ENCODE data around the gene LZTS2. TPM values are rescaled to one million over a fixed set of nuclear protein-coding genes. Genes with fewer than 3 reads are reported as not detected.

The LZTS2 gene, protein sequence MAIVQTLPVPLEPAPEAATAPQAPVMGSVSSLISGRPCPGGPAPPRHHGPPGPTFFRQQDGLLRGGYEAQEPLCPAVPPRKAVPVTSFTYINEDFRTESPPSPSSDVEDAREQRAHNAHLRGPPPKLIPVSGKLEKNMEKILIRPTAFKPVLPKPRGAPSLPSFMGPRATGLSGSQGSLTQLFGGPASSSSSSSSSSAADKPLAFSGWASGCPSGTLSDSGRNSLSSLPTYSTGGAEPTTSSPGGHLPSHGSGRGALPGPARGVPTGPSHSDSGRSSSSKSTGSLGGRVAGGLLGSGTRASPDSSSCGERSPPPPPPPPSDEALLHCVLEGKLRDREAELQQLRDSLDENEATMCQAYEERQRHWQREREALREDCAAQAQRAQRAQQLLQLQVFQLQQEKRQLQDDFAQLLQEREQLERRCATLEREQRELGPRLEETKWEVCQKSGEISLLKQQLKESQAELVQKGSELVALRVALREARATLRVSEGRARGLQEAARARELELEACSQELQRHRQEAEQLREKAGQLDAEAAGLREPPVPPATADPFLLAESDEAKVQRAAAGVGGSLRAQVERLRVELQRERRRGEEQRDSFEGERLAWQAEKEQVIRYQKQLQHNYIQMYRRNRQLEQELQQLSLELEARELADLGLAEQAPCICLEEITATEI
- total RNA-seq: 88.2 and 90.0 TPM in 2 replicates

DNA sequence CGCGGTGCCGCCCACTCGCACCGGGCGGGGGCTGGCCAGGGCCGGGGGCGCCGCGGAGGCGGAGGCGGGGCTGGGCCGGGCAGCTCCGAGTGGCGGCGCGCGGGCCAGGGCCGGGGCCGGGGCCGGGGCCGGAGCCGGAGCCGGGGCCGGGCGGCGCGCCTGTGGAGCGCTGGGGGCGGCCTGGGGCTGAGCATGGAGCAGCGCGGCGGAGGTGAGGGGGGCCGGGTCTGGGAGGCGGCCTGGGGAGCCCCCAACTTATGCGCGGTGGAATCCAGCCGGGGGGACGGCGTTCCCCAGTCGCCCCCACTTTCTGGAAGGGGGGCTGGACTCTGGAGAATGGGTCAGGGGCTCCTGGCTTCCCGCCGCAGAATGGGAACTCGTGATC lies at the start of gene LZTS2:
Gene LZTS2, plus strand, starts transcription at position 67 of the 385 bp plus-strand sequence. CDS start 2,731 bp downstream, outside the sequence.

DNA sequence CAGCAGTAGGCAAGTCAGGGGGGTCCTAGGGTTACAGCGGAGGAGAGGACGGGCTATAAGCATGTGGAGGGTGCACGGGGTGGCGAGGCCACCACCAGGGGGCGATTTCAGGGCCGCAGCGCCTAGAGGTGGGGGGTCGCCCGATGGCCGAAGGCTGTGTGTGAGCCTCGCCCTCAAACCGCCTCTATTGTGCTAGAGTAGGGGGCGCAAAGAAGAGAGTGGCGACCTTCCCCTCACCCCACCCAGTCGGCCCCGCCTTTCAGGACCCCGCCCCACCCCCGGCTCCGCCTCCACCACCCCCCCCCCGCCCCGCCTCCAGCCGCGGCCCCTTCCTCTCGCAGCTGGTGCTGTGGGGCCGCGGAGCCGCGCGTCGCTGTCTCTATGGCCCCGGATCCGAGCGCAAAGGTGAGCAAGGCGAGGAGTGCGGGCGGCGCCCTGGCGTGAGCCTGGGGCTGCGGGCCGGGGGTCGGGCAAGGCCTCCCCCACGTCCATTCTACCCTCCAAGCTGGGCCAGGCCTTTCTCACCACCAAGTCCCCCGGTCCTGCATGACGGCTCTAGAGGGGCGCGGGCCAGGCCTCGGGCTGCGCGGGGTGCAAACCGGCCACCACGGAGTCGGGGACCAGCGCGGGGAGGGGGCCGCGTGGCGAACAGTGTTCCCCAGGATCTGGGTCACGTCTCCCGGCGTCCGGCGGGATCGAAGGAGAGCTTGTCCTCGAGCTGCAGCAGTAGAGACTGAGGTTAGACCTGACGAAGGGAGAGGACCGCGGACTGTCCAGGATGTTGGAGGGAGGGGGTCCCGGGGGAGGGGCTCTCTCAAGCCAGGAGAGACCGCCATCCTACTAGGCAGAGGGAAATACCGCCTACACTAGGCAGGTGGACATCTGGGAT lies 30.2 kb upstream of the LZTS2 start, which contains the start of gene SEMA4G:
Gene SEMA4G, plus strand, starts transcription at position 318 of the 889 bp plus-strand sequence. CDS start 3,409 bp downstream, outside the sequence.

DNA sequence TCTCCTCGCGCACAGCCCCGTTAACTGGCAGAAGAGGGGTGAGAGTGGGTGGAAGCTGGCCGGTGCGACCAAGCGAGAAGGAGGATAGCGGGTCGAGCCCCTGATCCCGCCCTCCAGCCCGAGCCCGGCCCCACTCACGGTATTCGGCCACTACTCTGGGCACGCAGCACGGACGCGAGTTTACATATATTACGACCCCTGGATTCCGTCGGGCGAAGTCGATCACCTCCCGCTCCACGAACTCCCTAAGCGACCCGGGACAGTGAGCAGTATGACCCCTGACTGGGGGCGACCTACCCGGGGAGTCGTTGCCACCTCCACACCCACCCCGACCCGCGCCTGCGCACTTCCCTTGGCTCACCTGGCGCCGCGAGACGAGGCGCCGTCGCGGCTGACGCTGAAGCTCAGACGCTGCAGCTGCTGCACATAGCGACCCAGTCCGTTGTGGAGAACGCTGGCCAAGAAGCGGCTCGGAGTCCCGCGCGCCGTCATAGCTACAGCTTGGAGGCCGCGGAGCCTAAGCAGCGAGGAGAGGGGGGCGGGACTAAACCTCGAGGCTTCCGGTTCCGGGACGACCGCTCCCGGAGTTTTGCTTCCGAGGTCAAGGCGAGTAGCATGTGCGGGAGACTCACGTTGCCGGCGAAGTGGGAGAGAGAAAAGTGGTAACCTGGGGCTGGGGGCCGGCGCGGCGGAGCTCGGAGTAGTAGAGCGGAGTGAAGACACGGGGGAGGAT lies 12.5 kb upstream of the LZTS2 start, which contains the start of the genes MRPL43 and TWNK:
Gene MRPL43, minus strand, starts transcription at position 546 of the 733 bp plus-strand sequence. Its CDS starts 54 bp downstream, at position 492.
Gene TWNK, plus strand, starts transcription at position 592 of the 733 bp plus-strand sequence. CDS start 668 bp downstream, outside the sequence.

DNA sequence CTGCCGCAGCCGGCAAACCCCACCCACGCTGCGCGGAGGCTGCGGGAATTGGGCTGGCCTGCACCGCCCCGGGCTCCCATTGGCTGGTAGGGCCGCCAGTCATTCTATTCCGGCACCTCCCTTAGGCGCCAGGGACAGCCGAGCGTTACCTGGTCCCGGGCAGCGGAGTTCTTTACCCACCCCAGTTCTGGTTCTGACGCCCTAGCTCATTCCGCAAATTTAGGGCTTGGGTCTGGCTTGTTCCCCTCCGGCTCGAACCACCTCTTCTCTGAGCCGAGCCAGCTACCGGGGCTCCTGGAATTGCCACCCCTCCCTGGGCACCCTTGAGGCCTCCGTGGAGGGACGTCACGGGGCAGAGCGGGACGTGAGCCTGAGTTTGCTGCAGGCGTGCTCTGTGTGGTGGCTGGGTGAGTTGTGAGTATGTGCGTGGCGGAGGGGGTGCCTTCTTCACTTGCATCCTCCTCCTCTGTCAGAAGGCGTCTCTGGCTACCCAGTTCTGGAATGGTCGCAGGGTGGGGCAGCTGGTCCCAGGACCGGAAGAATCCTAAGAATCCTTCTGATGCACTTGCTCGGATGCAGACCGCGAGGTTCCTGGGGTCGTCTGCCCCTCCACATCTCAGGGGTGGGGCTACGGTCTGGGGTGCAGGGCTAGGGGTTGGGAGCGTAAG lies 31.7 kb downstream of the LZTS2 start, which contains the start of the genes PDZD7 and SFXN3:
Gene PDZD7, minus strand, starts transcription at position 2 of the 668 bp plus-strand sequence. CDS start 910 bp downstream, outside the sequence.
Gene SFXN3, plus strand, starts transcription at position 107 of the 668 bp plus-strand sequence. CDS start 3,461 bp downstream, outside the sequence.

Small RNA genes lying within 50 kb of the gene (small RNA-seq; reads per million reads assigned to genes)
- gene MIR608: not detected

Other genes with a start within 250 kb of the LZTS2 start
- gene SLF2, start 86.8 kb upstream of the LZTS2 start, total RNA-seq: 24.2 and 31.4 TPM in 2 replicates
- 1.9 and 2.9 TPM in 2 replicates for gene SEMA4G, start 30.3 kb upstream of the LZTS2 start, total RNA-seq
- gene MRPL43, start 12.3 kb upstream of the LZTS2 start, total RNA-seq: 51.0 and 52.3 TPM in 2 replicates
- gene TWNK, start 12.3 kb upstream of the LZTS2 start, total RNA-seq: 5.3 and 5.6 TPM in 2 replicates
- 0.38 and 1.3 TPM in 2 replicates for gene PDZD7, start 31.3 kb downstream of the LZTS2 start, total RNA-seq
- gene SFXN3, start 31.4 kb downstream of the LZTS2 start, total RNA-seq: 77.7 and 123 TPM in 2 replicates
- gene KAZALD1, start 62.2 kb downstream of the LZTS2 start, total RNA-seq: 0.33 and 0.57 TPM in 2 replicates
- not detected in 2 replicates for gene TLX1, start 131.5 kb downstream of the LZTS2 start, total RNA-seq
- not detected in 2 replicates for gene LBX1, start 229.7 kb downstream of the LZTS2 start, total RNA-seq

All from vein endothelial cell (primary cell).